Activated CD8-positive, alpha-beta memory T cell treated with anti-CD3 and anti-CD28 coated beads, Interleukin-2, amount 50 U/mL, for 24 hours (primary cell): ENCODE data around the gene DLGAP4.

Experiments
- DNase-seq: peaks from one replicate; pipeline ENCODE4 v3.0.0-alpha.2; 2020; ENCODE audit errors: extremely low read depth

DLGAP4 gene

GRCh38 chr20:36274181-36274841 is 31.8 kb upstream of the DLGAP4 start:
- no peak for DNase-seq

DNA sequence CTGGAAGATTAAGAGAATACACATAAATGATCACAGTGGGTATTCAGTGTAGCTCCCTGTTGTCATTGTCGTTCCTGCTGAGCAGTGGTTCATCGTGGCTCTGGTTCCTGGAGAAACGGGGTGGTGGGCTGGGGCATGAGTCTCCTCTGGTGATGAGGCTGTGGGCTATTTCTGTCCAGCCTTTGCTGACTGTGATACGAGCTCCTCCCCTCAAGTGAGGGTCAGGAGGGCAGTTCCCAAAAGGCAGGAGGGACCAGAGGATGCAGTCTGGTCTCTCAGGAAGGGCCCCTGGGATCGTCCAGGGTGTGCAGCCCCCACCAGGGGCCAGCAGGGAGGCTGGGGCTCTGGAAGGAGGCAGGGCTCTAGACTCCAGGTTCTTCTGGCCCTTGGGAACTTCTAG is 31.1 kb upstream of the DLGAP4 start:
- DNase-seq = no peak

- no peak for DNase-seq
These were observed 30.5 kb upstream of the DLGAP4 start for GRCh38 chr20:36275441-36276189.

DNA sequence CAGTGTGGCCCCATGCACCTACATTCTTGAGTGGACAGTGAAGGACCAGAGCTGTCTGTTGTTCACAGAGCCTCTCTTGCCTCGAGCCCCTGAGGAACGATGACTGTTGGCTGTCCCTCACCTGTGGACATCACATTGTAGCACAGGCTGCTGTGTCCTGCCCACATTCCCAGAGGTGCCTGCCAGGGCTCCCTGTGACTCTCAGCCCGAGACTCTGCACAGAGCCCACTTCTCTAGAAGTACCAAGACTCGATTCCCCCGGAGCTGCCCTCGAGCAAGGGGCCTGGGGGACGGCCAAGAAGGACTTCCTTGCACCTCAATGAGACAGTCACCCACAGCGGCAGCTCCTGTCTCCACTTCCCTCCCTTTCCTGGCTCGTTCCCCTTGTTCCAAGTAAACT is 28.6 kb upstream of the DLGAP4 start:
- no peak for DNase-seq

DNA sequence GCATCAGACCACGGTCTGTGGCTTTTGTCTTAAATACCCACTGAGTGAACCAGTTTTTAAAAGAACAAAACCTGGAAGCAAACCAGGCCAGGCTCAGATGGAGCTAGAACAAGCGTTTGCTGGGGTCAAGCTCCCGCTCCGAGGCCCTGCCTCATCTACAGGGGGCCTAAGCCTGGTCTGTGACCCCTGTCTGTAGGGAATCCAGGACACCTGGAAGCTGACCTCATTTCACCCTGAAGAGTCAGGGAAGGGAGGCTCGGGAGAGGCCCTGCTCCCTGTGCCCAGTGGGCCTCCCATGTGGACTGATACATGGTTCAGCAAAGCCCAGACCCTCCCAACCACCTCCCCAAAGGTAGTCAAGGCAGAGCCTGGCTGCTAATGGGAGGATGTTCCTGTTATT is 26.8 kb upstream of the DLGAP4 start:
- DNase-seq = no peak

- no peak for DNase-seq
These were observed 26.4 kb upstream of the DLGAP4 start for GRCh38 chr20:36279776-36280175.

DNA sequence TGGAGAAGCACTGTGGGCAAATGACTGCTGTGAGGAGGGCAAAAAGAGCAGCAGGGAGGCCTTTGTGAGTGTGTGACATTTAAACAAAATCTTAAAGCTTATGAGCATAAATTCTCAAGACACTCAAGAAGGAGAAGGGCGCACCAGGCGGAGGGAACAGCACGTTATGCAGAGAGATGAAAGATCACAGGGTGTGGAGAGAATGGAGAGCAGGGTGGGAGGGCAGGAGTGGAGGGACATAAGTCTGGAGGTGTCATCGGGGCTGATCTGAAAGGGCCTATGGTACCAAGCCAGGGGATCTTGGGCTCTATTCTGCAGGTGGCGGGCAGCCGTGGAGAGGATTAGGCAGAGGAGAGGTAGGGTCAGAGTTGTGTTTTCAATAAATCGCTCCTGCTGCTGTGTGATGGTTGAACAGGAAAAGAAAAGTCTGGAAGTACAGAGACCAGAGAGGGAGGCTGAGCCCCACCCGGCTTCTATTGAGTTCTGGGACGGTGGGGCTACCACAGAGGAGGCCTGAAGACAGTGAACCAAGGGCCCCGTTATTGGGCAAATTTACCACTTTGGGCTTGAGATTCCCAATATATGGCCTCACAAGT is 24.3 kb upstream of the DLGAP4 start:
- DNase-seq = no peak

- no peak for DNase-seq
These were observed 21.4 kb upstream of the DLGAP4 start for GRCh38 chr20:36284751-36285150.

DNA sequence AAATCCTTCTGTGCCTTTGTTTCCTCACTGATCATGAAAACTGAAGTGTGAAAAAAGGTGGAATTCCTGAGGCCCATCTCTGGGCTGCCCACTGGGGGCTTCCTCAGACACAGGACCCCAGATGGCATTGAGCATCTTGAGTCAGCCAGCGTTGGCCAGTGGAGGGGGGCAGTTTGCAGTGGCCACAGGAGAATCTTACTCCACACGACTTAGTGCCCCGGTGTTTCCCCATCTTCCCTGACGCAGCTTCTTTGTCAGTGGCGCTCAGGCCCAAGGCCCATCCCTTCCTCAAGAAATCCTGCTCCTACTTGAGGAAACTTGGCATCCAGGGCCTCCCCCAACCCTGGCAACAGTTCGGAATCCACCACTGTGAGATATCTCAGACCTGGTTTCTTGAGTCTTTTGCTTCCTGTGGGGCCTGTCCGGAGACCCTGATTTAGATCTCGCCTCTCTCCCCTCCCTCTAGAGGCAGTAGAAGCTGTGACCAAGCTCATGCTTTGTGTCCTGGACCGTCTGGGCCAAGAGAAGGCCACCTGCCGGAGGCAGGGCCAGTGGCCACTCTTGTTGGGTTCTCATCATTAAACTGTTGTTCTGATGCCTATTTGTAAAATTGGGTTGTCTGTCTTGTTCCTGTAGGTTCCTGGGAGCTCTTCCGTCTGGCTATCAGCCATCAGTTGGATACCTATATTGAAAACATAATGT is 20.2 kb upstream of the DLGAP4 start:
- no peak for DNase-seq

DNA sequence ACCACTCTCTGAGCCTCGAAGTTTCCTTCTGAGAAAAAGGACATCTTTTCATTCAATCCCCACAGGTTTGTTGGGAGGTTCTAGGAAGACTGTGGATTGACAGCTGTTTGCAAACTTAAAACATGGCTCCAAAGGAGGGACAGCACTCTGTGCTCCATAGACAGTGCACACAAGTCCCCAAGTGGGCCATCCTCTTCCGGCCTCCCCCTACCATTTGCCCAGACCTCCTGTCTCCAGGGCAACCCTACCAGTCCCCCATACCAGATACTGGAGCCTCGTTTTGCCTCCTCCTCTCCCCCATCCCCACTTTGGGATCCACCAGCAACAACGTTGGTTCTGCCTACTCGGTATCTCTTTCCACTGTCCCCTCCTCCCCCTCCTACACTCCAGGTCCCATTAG is 8.5 kb upstream of the DLGAP4 start:
- DNase-seq = no peak

DNA sequence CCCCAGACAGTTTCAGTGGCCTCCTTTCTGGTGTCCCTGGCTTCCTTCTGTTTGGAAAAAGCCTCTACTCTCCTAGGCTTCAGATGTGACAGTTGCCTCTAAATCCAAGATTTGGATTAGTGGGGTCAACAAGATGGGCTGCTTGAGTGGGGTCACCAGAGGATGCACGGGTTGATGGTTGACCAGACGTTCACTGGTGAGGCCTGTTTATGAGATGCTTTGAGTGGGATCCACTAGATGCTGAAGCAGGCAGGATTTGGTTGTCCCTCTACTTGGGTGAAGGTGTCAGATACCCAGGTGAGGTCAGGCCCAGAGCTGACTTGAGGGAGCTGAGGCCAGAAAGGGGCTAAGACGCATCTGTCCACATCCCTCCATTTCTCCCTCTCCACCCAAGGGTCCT is 8.1 kb upstream of the DLGAP4 start:
- DNase-seq = no peak

GRCh38 chr20:36298795-36299339 is 7.3 kb upstream of the DLGAP4 start:
- DNase-seq = no peak

DNA sequence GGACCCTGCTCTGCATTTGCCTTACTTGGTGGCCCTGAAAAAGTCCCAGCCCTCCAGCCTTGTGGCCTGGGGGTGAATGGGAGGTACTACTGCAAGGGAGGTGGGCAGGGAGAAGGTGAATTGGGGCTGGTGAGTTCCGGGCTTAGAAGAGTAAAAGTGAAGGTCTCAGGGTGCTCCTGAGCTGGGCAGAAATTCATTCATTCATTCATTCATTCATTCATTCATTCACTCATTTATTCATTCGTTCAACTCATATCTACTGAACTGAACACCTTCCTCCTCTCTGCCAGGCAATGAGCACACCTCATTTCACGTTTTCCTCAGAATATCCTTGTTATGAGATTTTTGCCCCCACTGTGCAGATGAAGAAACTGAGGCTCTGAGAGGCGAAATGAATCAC is 6.7 kb upstream of the DLGAP4 start:
- no peak for DNase-seq

DNA sequence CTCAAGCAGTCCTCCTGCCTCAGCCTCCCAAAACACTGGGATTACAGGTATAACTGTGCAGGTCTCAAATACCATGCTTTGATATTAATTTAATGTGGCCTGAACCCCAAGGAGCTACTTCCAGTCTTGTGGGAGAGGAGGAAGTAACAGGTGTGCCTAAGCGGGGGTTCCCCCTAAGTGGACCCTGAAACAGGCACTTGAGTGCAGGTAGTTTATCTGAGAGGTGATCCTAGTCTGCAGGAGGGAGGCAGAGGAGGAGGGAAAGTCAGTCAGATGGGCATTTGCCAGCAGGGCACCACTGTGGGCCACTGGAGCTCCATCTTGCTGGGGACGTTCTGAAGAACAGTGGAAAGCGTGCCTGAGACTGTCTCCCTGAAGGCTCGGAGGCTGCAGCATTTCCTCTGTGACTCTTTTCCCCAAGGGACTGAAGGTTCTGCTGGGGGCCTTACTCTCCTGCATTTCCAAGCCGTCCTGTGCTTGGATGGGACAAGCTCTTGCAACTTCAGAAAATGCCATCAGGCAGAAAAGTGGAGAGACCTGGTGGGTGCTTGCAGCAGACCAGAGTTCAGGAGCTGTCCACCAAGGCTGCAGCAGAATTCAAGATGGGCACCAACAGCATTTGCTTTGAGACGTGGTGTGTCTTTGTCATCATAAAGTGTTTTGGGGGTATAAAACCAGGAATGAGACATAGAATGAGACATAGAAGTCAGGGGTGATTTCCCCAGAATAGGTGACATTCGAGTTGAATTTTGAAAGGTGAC is 4.6 kb upstream of the DLGAP4 start:
- DNase-seq = no peak

- no peak for DNase-seq
These were observed 3.0 kb upstream of the DLGAP4 start for GRCh38 chr20:36303020-36303595.

DNA sequence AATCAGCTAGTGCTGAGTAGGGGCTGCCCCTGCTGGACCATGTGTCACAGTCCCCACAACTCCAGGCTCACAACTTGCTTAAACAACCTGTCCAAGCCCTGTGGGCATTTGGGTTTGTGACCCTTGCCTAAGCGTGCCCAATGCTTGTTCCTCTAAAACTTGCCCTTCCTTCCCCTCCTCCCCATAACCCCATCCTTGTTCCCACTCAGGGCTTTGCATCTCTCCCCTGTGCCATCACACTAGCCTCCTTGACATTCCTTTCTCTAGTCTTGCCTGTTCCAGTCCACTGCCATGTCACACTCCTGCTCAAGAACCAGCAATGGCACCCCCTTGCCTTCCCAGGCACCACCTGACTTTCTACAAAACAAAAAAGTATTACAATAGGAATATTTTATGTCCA is 2.3 kb upstream of the DLGAP4 start:
- DNase-seq = no peak

- no peak for DNase-seq
These were observed 1.2 kb upstream of the DLGAP4 start for GRCh38 chr20:36304786-36305495.

DNA sequence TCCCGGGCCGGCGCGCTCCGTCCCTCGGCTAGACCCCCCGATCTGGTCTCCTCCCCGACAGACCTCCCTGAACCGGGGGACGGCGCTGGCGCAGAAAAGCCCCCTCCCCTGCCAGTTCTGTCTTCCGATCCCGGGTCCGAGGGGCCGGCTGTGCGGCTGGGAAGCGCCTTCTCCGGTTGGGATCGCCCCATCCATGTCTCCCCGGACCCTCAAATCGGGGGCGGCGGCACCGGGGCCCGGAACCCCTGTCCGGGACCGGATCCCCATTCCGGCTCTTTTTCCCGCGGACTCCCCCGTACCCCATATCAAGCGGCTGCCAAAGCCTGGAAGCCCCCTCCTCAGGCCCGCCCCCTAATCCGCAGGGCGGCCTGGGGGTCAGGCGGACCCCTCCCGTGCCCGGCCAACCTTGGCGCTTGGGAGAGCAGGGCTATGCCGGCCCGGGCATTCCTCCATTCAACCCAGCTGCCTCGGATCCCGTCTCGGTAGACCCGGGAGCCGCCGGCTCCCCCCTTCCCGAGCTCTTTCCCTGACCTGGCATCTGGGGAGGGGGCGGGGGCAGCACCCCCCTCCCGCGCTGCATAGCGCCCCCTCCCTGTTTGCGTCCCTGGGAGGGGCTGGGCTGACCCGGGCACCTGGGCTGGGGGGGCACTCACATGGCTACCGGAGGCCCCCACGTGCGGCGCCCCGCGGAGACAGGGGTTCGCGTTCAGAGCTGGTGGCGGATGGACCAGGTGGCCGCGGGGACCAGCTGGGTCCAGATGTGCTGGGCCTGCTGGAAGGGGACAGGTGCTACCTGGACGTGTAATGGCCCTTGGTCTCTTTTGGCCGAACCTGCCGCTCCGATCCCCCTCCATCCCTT is 643 bp downstream of the DLGAP4 start:
- no peak for DNase-seq
